Measurements from ENCODE around the gene ZNF524. TPM values are rescaled to one million over a fixed set of nuclear protein-coding genes. Genes with fewer than 3 reads are reported as not detected.

The ZNF524 gene
- total and polyA plus RNA-seq, 9 of the 15 experiments (the other 6 are each of a cell fraction or from before 2014, with no cell fraction given), result 0.08 to 15.6 (median 2.9) TPM

DNA sequence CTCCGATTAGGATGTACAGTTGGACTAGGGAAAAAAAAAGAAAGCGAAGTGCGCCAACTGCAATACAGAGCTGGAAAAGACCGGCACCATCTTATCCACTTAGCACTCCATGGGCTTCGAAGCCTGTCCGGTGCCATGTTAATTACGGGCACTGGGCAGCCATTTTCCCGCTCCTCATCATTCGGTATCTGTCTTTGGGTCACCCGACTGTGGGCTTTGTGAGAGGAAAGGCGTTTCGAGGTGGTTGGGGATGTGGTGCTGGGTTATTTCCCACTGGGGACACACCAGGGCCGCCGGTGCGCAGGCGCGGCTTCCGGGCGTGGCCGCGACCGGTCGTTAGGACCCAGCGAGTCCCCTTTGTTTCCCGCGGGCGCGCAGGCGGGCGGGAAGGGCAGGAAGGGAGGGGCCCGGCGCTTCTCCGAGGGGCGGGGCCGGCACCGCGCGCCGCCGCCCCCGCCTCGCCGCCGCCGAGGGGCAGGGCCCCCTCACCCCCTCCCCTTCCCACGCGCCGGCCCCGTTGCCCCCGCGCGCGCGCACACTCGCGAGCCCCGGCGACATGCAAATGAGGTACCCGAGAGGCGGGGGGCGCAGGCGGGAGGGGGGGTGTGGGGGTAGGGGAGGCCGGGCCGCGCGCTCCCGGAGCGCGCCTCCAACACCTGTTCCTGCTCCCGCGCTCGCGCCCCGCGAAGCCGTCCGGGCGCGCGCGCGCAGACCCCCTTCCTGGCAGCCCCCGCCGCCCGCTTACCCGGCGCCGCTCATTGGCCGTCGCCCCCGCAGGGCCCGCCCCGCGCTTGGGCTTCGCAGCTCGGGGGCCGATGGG is at the start of gene ZNF524 (continued):
- TF ChIP-seq NCOR1 (IDR thresholded peaks at IDR 0.05) (peak; percentile 21; the same call in 1 of the 2 replicates), SIN3A (IDR thresholded peaks at IDR 0.05; ENCODE audit: borderline replicate concordance in 2 of 2, control insufficient read depth in 1 of 2, low read depth in 2 of 2, low read length in 2 of 2) (peak; percentile 16 to 51; a peak in 1 of 4 replicates), POLR2G (IDR thresholded peaks at IDR 0.05; ENCODE audit: low read depth, low read length) (peak; percentile 81), ELF1 (tag; IDR thresholded peaks at IDR 0.05) (peak; percentile 56), HMG20B (CRISPR knock-in tag; IDR thresholded peaks at IDR 0.05) (no peak), JUND (IDR thresholded peaks at IDR 0.05; ENCODE audit: borderline replicate concordance, low read depth, low read length) (no peak), JUND (tag; IDR thresholded peaks at IDR 0.05; ENCODE audit: borderline replicate concordance, low read depth, low read length) (peak; percentile 44; the same call in 1 of the 3 replicates), MTF1 (CRISPR knock-in tag; IDR thresholded peaks at IDR 0.05; ENCODE audit: borderline replicate concordance) (0 out of 2 replicates have a peak, but pooled peaks have one; percentile 39), KDM4B (IDR thresholded peaks at IDR 0.05; ENCODE audit: borderline replicate concordance in 2 of 2, low read depth in 1 of 2) (peak in 1 of 2 experiments; percentile 81; a peak in 2 of 4 replicates), KHSRP (IDR thresholded peaks at IDR 0.05) (no peak)
- TF ChIP-seq, protein P1, sequence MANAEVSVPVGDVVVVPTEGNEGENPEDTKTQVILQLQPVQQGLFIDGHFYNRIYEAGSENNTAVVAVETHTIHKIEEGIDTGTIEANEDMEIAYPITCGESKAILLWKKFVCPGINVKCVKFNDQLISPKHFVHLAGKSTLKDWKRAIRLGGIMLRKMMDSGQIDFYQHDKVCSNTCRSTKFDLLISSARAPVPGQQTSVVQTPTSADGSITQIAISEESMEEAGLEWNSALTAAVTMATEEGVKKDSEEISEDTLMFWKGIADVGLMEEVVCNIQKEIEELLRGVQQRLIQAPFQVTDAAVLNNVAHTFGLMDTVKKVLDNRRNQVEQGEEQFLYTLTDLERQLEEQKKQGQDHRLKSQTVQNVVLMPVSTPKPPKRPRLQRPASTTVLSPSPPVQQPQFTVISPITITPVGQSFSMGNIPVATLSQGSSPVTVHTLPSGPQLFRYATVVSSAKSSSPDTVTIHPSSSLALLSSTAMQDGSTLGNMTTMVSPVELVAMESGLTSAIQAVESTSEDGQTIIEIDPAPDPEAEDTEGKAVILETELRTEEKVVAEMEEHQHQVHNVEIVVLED (CRISPR knock-in tag; IDR thresholded peaks at IDR 0.05), result peak; percentile 71
- TF ChIP-seq, protein P2, sequence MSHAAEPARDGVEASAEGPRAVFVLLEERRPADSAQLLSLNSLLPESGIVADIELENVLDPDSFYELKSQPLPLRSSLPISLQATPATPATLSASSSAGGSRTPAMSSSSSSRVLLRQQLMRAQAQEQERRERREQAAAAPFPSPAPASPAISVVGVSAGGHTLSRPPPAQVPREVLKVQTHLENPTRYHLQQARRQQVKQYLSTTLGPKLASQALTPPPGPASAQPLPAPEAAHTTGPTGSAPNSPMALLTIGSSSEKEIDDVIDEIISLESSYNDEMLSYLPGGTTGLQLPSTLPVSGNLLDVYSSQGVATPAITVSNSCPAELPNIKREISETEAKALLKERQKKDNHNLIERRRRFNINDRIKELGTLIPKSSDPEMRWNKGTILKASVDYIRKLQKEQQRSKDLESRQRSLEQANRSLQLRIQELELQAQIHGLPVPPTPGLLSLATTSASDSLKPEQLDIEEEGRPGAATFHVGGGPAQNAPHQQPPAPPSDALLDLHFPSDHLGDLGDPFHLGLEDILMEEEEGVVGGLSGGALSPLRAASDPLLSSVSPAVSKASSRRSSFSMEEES (CRISPR knock-in tag; IDR thresholded peaks at IDR 0.05), result no peak
- TF ChIP-seq, protein P3, sequence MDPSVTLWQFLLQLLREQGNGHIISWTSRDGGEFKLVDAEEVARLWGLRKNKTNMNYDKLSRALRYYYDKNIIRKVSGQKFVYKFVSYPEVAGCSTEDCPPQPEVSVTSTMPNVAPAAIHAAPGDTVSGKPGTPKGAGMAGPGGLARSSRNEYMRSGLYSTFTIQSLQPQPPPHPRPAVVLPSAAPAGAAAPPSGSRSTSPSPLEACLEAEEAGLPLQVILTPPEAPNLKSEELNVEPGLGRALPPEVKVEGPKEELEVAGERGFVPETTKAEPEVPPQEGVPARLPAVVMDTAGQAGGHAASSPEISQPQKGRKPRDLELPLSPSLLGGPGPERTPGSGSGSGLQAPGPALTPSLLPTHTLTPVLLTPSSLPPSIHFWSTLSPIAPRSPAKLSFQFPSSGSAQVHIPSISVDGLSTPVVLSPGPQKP (CRISPR knock-in tag; IDR thresholded peaks at IDR 0.05), result no peak
- TF ChIP-seq, protein P4, sequence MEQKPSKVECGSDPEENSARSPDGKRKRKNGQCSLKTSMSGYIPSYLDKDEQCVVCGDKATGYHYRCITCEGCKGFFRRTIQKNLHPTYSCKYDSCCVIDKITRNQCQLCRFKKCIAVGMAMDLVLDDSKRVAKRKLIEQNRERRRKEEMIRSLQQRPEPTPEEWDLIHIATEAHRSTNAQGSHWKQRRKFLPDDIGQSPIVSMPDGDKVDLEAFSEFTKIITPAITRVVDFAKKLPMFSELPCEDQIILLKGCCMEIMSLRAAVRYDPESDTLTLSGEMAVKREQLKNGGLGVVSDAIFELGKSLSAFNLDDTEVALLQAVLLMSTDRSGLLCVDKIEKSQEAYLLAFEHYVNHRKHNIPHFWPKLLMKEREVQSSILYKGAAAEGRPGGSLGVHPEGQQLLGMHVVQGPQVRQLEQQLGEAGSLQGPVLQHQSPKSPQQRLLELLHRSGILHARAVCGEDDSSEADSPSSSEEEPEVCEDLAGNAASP (IDR thresholded peaks at IDR 0.05), result no peak
- TF ChIP-seq, protein P5, sequence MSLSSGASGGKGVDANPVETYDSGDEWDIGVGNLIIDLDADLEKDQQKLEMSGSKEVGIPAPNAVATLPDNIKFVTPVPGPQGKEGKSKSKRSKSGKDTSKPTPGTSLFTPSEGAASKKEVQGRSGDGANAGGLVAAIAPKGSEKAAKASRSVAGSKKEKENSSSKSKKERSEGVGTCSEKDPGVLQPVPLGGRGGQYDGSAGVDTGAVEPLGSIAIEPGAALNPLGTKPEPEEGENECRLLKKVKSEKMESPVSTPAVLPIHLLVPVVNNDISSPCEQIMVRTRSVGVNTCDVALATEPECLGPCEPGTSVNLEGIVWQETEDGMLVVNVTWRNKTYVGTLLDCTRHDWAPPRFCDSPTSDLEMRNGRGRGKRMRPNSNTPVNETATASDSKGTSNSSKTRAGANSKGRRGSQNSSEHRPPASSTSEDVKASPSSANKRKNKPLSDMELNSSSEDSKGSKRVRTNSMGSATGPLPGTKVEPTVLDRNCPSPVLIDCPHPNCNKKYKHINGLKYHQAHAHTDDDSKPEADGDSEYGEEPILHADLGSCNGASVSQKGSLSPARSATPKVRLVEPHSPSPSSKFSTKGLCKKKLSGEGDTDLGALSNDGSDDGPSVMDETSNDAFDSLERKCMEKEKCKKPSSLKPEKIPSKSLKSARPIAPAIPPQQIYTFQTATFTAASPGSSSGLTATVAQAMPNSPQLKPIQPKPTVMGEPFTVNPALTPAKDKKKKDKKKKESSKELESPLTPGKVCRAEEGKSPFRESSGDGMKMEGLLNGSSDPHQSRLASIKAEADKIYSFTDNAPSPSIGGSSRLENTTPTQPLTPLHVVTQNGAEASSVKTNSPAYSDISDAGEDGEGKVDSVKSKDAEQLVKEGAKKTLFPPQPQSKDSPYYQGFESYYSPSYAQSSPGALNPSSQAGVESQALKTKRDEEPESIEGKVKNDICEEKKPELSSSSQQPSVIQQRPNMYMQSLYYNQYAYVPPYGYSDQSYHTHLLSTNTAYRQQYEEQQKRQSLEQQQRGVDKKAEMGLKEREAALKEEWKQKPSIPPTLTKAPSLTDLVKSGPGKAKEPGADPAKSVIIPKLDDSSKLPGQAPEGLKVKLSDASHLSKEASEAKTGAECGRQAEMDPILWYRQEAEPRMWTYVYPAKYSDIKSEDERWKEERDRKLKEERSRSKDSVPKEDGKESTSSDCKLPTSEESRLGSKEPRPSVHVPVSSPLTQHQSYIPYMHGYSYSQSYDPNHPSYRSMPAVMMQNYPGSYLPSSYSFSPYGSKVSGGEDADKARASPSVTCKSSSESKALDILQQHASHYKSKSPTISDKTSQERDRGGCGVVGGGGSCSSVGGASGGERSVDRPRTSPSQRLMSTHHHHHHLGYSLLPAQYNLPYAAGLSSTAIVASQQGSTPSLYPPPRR (CRISPR knock-in tag; IDR thresholded peaks at IDR 0.05; ENCODE audit: borderline replicate concordance), result no peak
